ENCODE results near the gene SCP2D1. TPM values are rescaled to one million over a fixed set of nuclear protein-coding genes. Genes with fewer than 3 reads are reported as not detected.
"Not testable (repeated sequence)": the region's sequence is repeated elsewhere in the genome, so short reads cannot be mapped to it uniquely, and the experiment has no call there.

SCP2D1 gene
- not detected for polyA plus RNA-seq (ENCODE audit: insufficient read length in 3 of 3)
- long read RNA-seq, donor 1, result 0 reads
- long read RNA-seq, donor 2, result 0 reads
- long read RNA-seq, donor 3, result 0 reads
- long read RNA-seq, donor 4, result 0 reads
- long read RNA-seq, donor 5, result 0 reads
- long read RNA-seq, donor 6, result 0 reads
- long read RNA-seq, donor 7, result 0 reads
- long read RNA-seq, donor 8, result 0 reads
- long read RNA-seq, donor 9, result 0 reads
- long read RNA-seq, donor 10, partial matches to known transcripts, result 0 of 1 reads
- long read RNA-seq, donor 10, other reads (novel, unspliced or antisense), result 0 of 1 reads
- long read RNA-seq, donor 11, result 0 reads
- long read RNA-seq, donor 12, result 0 reads
- long read RNA-seq, donor 13, partial matches to known transcripts, result 0 of 1 reads
- long read RNA-seq, donor 13, other reads (novel, unspliced or antisense), result 0 of 1 reads
- long read RNA-seq, donor 14, result 0 reads
- long read RNA-seq, donor 15, result 0 reads
- long read RNA-seq, donor 16, result 0 reads

DNA sequence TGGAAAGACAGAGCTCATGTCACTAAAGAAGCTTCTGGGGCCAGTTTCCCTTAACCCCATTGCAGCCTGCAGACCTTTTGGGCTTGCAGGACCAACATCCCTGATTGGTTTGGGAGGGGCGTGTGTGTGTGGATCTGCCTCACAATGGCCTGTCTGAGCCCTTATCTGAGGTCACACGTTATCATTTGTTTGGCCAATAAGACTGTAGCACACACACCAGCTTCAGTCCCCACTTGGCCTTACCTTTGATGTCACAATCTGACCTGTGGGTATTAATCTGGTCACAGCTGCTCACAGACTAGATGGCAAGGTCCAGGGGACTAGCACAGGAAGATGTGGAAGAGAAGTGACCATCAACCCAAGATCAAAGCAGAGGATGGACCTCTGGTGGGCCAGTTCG is at the start of gene SCP2D1:
Gene SCP2D1, plus strand, starts transcription at position 301 of the 400 bp plus-strand sequence. Its CDS starts 33 bp downstream, at position 334.
- no peak for DNase-seq (ENCODE audit: extremely low read depth in 1 of 11, low read depth in 9 of 11, low spot score in 4 of 11)

DNA sequence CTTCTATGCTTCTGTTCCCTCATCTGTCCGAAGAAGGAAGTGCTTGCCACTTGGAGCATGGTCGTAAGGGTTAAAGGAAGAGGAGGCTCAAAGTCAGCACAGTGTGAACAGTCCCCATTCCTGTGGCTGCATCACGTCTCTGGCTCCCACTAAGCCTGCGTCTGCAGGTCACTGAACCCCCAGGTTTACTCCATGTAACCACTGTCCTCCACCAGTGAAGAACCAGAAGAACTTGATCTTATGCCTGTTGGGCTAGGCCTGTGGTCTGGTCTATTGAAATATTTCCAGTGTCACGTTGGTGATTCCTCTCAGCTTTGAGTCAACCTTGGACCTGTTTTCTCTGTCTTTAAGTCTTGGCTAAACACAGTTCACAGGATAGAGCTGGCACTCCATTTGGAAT is 45.9 kb upstream of the SCP2D1 start:
- no peak for DNase-seq (ENCODE audit: extremely low read depth in 1 of 11, low read depth in 9 of 11, low spot score in 4 of 11)

DNA sequence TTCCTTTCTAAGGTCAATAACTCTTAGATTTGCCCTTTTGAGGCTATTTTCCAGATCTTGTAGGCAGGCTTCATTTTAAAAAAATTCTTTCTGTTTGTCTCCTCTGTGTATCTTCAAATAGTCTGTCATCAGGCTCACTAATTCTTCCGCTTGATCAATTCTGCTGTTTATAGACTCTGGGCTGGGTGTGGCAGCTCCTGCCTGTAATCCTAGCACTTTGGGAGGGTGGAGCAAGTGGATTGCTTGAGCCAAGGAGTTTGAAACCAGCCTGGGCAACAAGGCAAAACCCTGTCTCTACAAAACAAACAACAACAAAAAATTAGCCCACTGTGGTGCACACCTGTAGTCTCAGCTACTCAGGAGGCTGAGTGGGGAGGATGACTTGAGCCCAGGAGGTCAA is 40.0 kb upstream of the SCP2D1 start:
- no peak for DNase-seq (ENCODE audit: extremely low read depth in 1 of 11, low read depth in 9 of 11, low spot score in 4 of 11)

DNA sequence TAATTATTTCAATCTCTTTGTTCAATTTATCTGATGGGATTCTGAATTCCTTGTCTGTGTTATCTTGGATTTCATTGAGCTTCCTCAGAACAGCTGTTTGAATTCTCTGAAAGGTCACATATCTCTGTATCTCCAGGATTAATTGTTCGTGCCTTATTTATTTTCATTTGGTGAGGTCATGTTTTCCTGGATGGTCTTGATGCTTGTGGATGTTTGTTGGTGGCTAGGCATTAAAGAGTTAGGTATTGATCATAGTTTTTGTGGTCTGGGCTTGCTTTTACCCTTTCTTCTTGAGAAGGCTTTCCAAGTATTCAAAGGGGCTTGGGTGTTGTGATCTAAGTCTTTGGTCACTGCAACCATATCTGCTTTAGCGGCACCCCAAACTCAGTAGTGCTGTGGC is 39.4 kb upstream of the SCP2D1 start:
- DNase-seq (ENCODE audit: extremely low read depth in 1 of 11, low read depth in 9 of 11, low spot score in 4 of 11), result no peak

DNA sequence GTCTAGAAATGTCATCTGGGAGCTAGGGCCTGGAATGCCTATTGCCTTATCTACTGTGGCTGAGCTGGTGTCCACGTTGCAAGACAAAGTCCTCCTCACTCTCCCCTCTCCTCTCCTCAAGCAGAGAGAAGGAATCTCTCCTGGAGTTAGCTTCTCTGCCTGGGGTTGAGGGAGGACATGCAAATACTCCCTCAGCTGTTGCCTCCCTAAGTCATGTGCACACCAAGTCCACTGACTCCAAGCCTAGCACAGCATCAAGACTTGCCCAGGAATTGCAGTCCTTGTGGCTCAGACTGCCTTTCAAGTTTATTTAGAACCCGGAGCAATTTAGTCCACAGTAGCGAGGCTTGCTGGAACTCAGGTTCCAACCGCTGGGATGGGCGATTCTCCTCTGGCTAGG is 38.0 kb upstream of the SCP2D1 start:
- DNase-seq (ENCODE audit: extremely low read depth in 1 of 11, low read depth in 9 of 11, low spot score in 4 of 11), result no peak

DNA sequence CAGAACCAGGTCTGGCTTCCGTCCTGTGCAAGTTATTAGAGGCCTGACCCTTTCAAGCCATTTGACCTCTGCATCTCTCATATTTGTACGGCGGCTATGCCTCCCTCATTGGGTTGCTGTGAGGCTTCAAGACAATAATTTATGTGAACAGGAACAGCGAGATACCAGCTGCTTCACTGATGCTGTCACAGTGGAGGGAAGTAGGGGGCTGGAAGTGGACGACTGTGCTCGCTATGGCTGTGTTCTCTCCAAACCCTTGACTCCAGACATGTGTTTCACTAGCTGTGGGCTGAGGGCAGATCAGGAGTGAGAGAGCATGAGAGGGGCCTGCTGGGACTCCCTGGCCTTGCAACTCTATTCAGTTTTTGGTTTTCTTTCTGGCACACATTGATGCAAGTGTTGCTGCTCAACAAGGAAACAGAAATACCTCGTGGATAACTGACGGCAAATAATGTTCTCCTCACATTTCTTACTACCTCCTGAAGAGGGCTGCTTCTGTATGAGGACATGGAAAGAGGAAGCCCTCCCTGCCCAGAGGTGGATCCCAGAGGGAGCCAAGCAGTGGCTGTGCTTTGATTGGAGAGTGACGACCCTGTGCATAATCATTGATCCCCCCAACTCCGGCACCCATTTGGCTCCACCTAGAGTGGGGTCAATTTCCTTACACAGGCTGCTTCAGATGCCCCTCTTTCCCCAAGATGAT is 34.7 kb upstream of the SCP2D1 start:
- DNase-seq (ENCODE audit: extremely low read depth in 1 of 11, low read depth in 9 of 11, low spot score in 4 of 11), result peak in 3 of 11 donors; percentile 15 to 23 (median 19)

DNA sequence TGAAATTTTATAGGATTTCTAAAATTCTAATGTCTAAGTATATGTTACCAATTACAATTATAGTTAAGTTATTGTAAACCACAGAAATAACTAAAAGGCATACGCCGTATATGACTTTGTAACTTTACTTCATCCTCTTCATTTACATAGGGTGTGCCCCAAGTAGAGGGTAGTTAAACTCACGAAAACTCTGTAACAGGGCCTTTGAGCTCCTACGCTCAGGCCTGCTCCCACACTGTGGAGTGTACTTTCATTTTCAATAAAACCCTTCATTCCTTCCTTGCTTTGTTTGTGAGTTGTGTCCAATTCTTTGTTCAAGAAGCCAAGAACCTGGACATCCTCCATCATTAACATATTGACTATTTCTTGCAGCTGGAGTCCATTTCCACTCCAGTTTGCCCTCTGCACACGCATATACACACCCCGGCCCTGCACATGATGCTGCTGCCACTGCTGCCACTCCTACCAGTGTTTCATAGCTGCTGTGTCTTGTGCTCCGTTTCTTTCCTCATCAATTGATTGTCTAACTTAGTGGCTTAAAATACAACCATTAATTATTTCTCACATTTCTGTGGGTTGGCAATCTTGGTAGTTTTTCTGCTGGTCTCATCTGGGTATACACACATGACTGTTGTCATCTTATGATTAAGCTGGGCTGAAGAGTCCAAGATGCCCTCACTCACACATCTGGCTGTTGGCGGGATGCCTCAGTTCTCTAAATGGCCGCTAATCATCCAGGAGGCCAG is 33.0 kb upstream of the SCP2D1 start:
- no peak for DNase-seq (ENCODE audit: extremely low read depth in 1 of 11, low read depth in 9 of 11, low spot score in 4 of 11)

DNA sequence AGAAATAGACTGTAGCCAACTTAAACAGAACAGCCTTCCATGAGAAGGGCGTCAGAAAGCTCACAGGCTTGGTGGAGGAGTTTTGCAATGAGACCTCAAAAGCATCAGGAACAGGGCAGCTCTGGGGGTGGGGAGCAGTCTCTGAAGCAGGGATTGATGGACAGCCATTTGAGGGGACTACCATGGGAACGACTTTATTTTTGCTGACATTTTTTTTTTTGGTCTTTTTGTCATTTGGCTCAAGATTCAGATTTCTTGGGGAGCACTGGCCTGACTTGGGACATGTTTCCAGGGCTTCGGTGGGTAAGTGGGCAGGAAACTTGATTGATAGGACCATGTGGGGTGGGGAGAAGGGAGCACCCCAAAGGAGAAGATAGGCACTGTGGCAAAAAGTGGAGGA is 32.1 kb upstream of the SCP2D1 start:
- no peak for DNase-seq (ENCODE audit: extremely low read depth in 1 of 11, low read depth in 9 of 11, low spot score in 4 of 11)

DNA sequence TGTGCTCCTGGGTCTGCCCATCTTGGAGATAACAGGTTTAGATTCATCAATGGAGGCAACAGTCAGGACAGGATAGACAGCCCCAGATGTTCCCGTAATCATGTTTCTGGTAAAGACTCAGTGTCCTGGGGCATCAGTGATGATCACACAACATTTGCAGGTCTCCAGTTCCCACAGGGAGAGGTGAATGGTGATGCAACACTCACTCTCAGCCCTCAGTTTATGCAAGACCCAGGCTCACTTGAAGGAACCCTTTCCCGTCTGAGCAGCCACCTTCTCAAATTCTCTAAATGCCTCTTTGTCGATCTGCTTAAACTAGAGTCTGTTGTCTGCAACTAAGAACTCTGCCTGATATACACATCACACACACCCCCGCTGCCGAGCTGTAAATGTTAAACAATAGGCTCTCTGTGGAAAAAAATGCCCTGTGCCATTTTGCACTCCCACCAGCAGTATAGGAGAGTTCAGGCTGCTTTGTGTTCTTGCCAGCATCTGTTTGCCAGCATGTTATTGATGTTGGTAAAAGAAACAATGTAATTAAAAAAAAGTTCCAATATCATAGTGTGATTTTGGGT is 30.1 kb upstream of the SCP2D1 start:
- DNase-seq (ENCODE audit: extremely low read depth in 1 of 11, low read depth in 9 of 11, low spot score in 4 of 11), result no peak

DNA sequence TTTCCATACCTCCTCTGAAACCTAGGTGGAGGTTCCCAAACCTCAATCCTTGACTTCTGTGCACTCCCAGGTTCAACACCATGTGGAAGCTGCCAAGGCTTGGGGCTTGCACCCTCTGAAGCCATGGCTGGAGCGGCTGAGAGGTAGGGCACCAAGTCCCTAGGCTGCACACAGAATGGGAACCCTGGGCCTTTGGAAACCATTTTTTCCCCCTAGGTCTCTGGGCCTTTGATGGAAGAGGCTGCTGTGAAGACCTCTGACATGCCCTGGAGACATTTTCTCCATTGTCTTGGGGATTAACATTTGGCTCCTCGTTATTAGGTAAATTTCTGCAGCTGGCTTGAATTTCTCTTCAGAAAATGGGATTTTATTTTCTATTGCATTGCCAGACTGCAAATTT is 26.5 kb upstream of the SCP2D1 start:
- not testable (repeated sequence) for DNase-seq (ENCODE audit: extremely low read depth in 1 of 11, low read depth in 9 of 11, low spot score in 4 of 11)

DNA sequence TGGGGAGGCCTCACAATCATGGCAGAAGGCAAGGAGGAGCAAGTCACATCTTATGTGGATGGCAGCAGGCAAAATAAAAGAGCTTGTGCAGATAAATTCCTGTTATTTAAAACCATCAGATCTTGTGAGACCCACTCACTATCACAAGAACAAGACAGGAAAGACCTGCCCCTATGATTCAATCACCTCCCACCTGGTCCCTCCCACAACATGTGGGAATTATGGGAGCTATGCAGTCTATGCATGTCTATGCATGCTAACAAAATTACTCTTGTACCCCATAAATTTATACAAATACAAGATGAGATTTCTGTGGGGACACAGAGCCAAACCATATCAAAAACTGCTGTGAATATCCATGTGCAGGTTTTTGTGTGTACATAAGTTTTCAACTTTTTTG is 25.6 kb upstream of the SCP2D1 start:
- DNase-seq (ENCODE audit: extremely low read depth in 1 of 11, low read depth in 9 of 11, low spot score in 4 of 11), result no peak

DNA sequence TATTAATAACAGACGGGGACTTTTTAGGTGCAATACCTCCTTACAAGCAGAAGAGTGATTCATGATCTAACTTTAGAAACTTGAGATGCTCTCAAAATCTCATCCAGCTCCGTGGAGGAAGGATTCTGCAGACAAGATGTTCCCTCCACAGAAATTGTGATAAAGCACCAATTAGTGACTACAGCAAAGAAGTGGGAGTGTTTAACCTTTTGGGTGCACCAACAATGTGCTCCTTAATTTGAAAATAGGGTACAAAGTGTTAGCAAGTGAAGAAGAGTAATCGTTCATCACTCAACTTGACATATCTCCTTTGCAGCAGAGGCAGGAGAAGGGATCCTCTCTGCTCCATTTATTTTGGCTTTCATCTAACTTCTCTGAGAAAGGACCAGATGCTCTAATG is 22.8 kb upstream of the SCP2D1 start:
- no peak for DNase-seq (ENCODE audit: extremely low read depth in 1 of 11, low read depth in 9 of 11, low spot score in 4 of 11)

DNA sequence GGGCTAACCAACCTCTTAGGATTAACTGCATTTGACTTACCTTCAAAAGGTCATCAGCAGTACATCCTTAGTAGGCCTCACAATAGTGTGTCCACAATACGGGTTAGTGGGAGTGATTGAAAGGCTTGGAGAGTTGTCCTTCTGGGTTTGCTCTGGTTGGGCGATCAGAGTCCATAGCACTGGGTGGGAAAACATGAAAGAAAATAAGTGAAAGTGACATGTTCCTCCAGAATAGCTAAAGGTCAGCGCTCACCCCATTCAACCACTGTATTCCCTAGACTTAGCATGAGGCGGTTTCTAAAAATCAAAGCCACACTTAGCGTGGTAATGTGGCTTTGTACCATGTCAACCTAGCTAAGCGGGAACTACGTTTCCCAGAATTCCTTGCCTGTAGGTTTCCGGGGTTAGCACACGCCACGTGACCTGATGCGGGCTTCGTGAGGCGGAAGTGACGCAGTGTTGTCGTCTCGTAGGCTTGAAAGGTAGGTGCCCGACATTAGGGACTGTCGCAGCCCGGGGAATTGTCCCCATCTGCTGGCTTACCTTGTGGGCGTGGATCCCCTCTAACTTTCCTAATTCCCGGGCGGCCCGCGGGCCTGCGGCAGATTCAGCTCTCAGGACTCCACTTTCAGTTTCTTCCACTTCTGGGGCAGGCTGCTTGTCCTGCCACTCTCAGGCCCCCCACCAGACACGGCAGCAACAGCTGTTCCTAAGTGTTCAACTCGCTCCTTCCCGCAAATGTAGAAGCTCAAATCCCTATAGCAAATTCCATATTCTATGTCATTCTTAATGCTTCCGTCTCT is 19.8 kb upstream of the SCP2D1 start:
- peak; percentile 84 to 96 (median 89) for DNase-seq (ENCODE audit: extremely low read depth in 1 of 11, low read depth in 9 of 11, low spot score in 4 of 11)

DNA sequence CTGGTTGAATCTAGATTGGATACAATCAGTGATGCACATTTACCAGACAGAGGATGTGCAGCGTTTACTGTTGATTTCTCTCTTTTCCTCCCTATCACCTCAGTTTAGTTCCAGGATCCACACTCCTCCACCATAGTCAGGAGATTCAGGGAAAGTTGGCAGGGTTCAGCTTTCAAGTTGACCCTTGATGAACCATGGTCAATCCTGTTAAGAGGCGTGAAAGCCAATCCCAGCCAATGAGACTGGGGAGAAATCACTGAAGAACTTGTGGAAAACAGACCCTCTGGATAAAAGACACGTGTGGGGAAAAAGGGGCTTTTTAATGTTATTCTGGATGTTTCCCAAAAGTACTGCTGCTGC is 19.2 kb upstream of the SCP2D1 start:
- no peak for DNase-seq (ENCODE audit: extremely low read depth in 1 of 11, low read depth in 9 of 11, low spot score in 4 of 11)

DNA sequence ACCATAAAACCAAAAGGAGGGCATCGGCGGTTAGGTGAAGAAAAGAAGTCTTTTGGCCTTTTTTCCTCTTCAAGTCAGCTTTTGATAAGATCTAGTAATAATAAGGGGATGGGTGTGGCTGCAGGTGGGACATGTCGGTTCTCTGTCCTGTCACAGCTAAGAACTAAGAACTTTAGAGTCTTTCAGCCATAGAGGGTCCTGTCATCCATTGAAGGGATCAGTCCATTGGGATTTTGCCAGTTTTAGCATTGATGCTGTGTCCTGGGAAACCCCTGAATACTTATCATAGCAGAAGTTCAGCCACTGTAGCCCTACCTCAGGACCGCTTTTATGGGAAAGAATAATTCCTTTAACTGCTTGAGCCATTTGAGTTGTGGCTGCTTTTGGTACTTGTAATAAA is 18.2 kb upstream of the SCP2D1 start:
- DNase-seq (ENCODE audit: extremely low read depth in 1 of 11, low read depth in 9 of 11, low spot score in 4 of 11), result no peak

DNA sequence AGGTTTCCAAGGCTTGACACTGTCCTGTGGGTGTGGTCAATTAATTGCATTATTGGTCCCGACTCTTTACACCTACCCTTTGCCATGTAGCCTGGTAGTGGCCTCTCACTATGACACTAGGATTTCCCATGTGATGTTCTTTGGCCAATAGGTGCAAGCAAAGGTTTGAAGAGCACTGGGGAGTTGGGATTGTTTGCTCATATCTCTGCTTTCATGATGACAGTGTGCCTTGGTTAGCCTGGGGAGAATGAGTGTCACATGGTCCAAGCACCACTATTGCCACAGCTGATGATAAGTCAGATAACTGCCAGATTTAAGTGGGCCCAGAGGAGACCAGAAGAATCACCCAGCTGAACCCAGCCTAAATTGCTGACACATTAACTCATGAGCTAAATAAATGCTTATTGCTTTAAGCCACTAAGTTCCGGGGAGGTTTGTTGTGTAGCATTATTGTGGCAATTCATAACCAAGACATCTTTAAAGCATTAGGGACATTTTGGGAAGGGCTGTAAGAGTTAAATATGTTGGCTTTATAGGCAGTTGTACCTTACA is 17.2 kb upstream of the SCP2D1 start:
- no peak for DNase-seq (ENCODE audit: extremely low read depth in 1 of 11, low read depth in 9 of 11, low spot score in 4 of 11)

DNA sequence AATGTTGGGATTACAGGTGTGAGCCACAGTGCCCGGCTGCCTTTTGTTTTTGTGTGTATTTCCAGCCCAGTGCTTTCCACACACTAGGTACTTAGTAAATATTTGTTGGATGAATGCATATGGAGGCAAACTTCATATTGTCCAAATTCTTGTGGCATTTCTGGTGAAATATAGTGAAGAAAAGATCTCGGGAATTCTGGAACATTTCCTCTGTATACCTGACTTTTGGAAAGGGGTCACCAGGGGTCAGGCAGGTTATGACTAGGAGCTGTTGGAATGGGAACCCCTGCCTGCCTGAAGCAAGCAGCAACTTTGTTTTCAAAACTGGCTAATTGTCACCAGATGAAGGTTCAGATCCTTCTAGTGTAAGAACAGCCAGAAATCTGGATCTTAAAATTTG is 12.1 kb upstream of the SCP2D1 start:
- DNase-seq (ENCODE audit: extremely low read depth in 1 of 11, low read depth in 9 of 11, low spot score in 4 of 11), result no peak

DNA sequence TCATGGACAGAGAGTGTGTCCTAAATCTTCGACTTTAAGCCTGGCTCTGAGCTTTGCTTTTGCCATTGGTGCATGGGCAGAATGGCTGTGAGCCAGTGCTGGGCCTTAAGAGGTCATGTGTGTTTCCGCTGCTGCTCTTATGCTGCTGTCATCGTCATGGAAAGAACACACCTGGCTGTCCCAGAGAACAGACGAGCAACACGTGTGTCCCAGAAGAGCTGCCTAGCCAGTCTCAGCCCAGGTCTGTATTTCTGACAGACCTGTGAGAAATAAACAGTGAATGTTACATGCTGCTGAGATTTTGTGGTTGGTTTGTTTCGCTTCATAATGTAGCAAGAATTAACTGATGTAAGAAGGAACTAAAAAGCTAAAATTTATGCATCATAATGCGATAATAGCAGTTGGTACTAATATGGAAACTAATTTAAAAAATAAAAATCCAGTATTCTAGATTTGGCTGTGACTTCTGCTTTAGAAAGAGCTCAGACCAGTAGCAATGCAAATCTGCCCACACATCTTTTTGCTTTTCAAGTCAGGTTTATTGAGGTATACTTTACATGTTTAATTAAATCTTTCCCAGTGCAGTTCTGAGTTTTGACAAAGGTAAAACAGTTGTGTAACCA is 11.5 kb upstream of the SCP2D1 start:
- peak in 1 of 11 donors; percentile 13 for DNase-seq (ENCODE audit: extremely low read depth in 1 of 11, low read depth in 9 of 11, low spot score in 4 of 11)
